Uterus (tissue), 2 donors: ENCODE results near the gene DUSP9.

ENCODE experiments used
- CTCF ChIP-seq, 4 experiments: fragments of 200-600 bp in 2 of 4; fragments of 450-650 bp in 2 of 4; sonication (generic) in 2 of 4; IDR thresholded peaks; one replicate each; pipeline ENCODE4 v1.5.1; 2016 to 2019; ENCODE audit warnings: antibody characterized with exemption in 4 of 4, mild to moderate bottlenecking in 2 of 4, moderate library complexity in 1 of 4
- POLR2A ChIP-seq, 2 donors: fragments of 450-650 bp; IDR thresholded peaks; one replicate each; pipeline ENCODE4 v1.6.1; 2016; ENCODE audit warnings: antibody characterized with exemption in 2 of 2, mild to moderate bottlenecking in 1 of 2, moderate library complexity in 1 of 2

GRCh38 chrX:153644356-153645125, 2.5 kb upstream of the DUSP9 start:
- no peak for TF ChIP-seq CTCF (IDR thresholded peaks at IDR 0.05)
- TF ChIP-seq POLR2A (IDR thresholded peaks at IDR 0.05) = no peak
